HG03103 (cell line): Measurements from ENCODE around the gene ADIPOR1.

Experiments
- ATAC-seq: cut with Tn5 transposase; IDR thresholded peaks from one replicate; pipeline ENCODE4 v1.9.1; 2021; ENCODE audit warnings: low read depth; ENCODE audit not compliant: unreplicated experiment

ADIPOR1 gene

GRCh38 chr1:202974856-202975255 lies 16.7 kb upstream of the ADIPOR1 start:
- no peak for ATAC-seq

GRCh38 chr1:202972046-202972445 lies 13.9 kb upstream of the ADIPOR1 start:
- ATAC-seq: no peak

GRCh38 chr1:202968895-202969295 lies 10.8 kb upstream of the ADIPOR1 start:
- peak; percentile 60 for ATAC-seq

GRCh38 chr1:202968351-202968750 lies 10.2 kb upstream of the ADIPOR1 start:
- ATAC-seq: no peak

- no peak for ATAC-seq
Observed at GRCh38 chr1:202967684-202968281, 9.7 kb upstream of the ADIPOR1 start.

GRCh38 chr1:202966006-202966898 lies 8.1 kb upstream of the ADIPOR1 start:
- ATAC-seq: no peak

GRCh38 chr1:202965422-202965821 lies 7.3 kb upstream of the ADIPOR1 start:
- no peak for ATAC-seq

GRCh38 chr1:202964791-202965410 lies 6.8 kb upstream of the ADIPOR1 start:
- no peak for ATAC-seq

GRCh38 chr1:202961220-202961880 lies 3.2 kb upstream of the ADIPOR1 start:
- no peak for ATAC-seq

GRCh38 chr1:202959276-202959620 lies 1.1 kb upstream of the ADIPOR1 start:
- no peak for ATAC-seq

GRCh38 chr1:202958544-202959275 lies 598 bp upstream of the ADIPOR1 start:
- no peak for ATAC-seq

- no peak for ATAC-seq
Observed at GRCh38 chr1:202956969-202957368, 1.1 kb downstream of the ADIPOR1 start.

- no peak for ATAC-seq
Observed at GRCh38 chr1:202954057-202954745, 3.9 kb downstream of the ADIPOR1 start.

- ATAC-seq: no peak
Observed at GRCh38 chr1:202953392-202953791, 4.7 kb downstream of the ADIPOR1 start.

- ATAC-seq: no peak
Observed at GRCh38 chr1:202952818-202953217, 5.3 kb downstream of the ADIPOR1 start.

GRCh38 chr1:202952099-202952498 lies 6.0 kb downstream of the ADIPOR1 start:
- ATAC-seq: no peak

- no peak for ATAC-seq
Observed at GRCh38 chr1:202951437-202951836, 6.7 kb downstream of the ADIPOR1 start.

GRCh38 chr1:202945483-202945882 lies 12.6 kb downstream of the ADIPOR1 start:
- no peak for ATAC-seq

GRCh38 chr1:202944438-202944921 lies 13.6 kb downstream of the ADIPOR1 start:
- ATAC-seq: no peak

- no peak for ATAC-seq
Observed at GRCh38 chr1:202942426-202942825, 15.7 kb downstream of the ADIPOR1 start.
